Liver (tissue), 9 donors: Measurements from ENCODE around the gene GAN. TPM values are rescaled to one million over a fixed set of nuclear protein-coding genes. Genes with fewer than 3 reads are reported as not detected.

ENCODE experiments used
- DNase-seq: peaks from one replicate; pipeline ENCODE4 v3.0.0-alpha.2; 2017; ENCODE audit warnings: low spot score
- H3K27ac ChIP-seq, 2 donors: one replicate each; pipeline ENCODE4 v1.7.0; 2013; ENCODE audit warnings: inconsistent platforms in 2 of 2, low read length in 2 of 2, control low read depth in 1 of 2, low read depth in 1 of 2, mild to moderate bottlenecking in 1 of 2
- H3K27me3 ChIP-seq, 4 donors: one replicate each; pipeline versions ENCODE4 v1.6.1 to v1.7.0; 2013; ENCODE audit warnings: low read length in 3 of 4, inconsistent platforms in 1 of 4, mild to moderate bottlenecking in 1 of 4, moderate library complexity in 1 of 4; ENCODE audit not compliant: control insufficient read depth in 4 of 4, insufficient read depth in 4 of 4
- H3K36me3 ChIP-seq, 4 donors: one replicate each; pipeline versions ENCODE4 v1.6.1 to v1.7.0; 2013; ENCODE audit warnings: low read length in 3 of 4, mild to moderate bottlenecking in 3 of 4, low read depth in 1 of 4, moderate library complexity in 1 of 4; ENCODE audit not compliant: control insufficient read depth in 4 of 4, insufficient read depth in 3 of 4
- H3K4me1 ChIP-seq, 4 donors: one replicate each; pipeline versions ENCODE4 v1.6.1 to v1.7.0; 2013; ENCODE audit warnings: low read length in 3 of 4, mild to moderate bottlenecking in 3 of 4, moderate library complexity in 1 of 4; ENCODE audit not compliant: control insufficient read depth in 4 of 4, insufficient read depth in 4 of 4
- H3K4me3 ChIP-seq, 3 donors: one replicate each; pipeline versions ENCODE4 v1.6.1 to v1.7.0; 2013; ENCODE audit warnings: low read length in 3 of 3, control low read depth in 1 of 3, low read depth in 1 of 3, mild to moderate bottlenecking in 1 of 3
- H3K9ac ChIP-seq, 2 donors: one replicate each; pipeline ENCODE4 v1.7.0; 2013; ENCODE audit warnings: low read length in 2 of 2, mild to moderate bottlenecking in 2 of 2, moderate library complexity in 2 of 2, control low read depth in 1 of 2, low read depth in 1 of 2
- H3K9me3 ChIP-seq, 4 donors: one replicate each; pipeline versions ENCODE4 v1.6.1 to v1.7.0; 2013; ENCODE audit warnings: low read length in 3 of 4; ENCODE audit not compliant: control insufficient read depth in 4 of 4
- ATF3 ChIP-seq: IDR thresholded peaks from 2 replicates; pipeline ENCODE4 v1.6.1; 2016; ENCODE audit warnings: antibody characterized with exemption
- CTCF ChIP-seq: fragments of 150-350 bp; IDR thresholded peaks from 2 replicates; pipeline ENCODE4 v1.5.1; 2017; ENCODE audit warnings: improper control_type of control experiment, low read depth, low read length; ENCODE audit not compliant: missing input control
- EGR1 ChIP-seq, 2 donors: IDR thresholded peaks; 2 replicates each; pipeline ENCODE4 v1.6.1; 2016 to 2018; ENCODE audit warnings: antibody characterized with exemption in 2 of 2, low read depth in 2 of 2
- FOXA1 ChIP-seq: IDR thresholded peaks from 2 replicates; pipeline ENCODE4 v1.6.1; 2016; ENCODE audit warnings: antibody characterized with exemption
- FOXA2 ChIP-seq: IDR thresholded peaks from 2 replicates; pipeline ENCODE4 v1.6.1; 2016; ENCODE audit warnings: antibody characterized with exemption
- GABPA ChIP-seq, 2 donors: IDR thresholded peaks in 1 of 2; conservative IDR thresholded peaks in 1 of 2; 2 replicates each; pipeline ENCODE4 v1.6.1; 2016; ENCODE audit warnings: antibody characterized with exemption in 2 of 2, mild to moderate bottlenecking in 1 of 2, moderate library complexity in 1 of 2
- HNF4A ChIP-seq, 2 donors: conservative IDR thresholded peaks; 2 replicates each; pipeline ENCODE4 v1.6.1; 2016; ENCODE audit warnings: antibody characterized with exemption in 2 of 2, mild to moderate bottlenecking in 2 of 2
- HNF4G ChIP-seq: IDR thresholded peaks from 2 replicates; pipeline ENCODE4 v1.6.1; 2016; ENCODE audit warnings: antibody characterized with exemption
- JUND ChIP-seq, 2 donors: IDR thresholded peaks; 2 replicates each; pipeline ENCODE4 v1.6.1; 2016; ENCODE audit warnings: antibody characterized with exemption in 2 of 2
- MAX ChIP-seq: IDR thresholded peaks from 2 replicates; pipeline ENCODE4 v1.6.1; 2016; ENCODE audit warnings: antibody characterized with exemption
- NR2F2 ChIP-seq: IDR thresholded peaks from 2 replicates; pipeline ENCODE4 v1.6.1; 2016; ENCODE audit warnings: antibody characterized with exemption
- RAD21 ChIP-seq, 2 donors: IDR thresholded peaks; 2 replicates each; pipeline ENCODE4 v1.6.1; 2016; ENCODE audit warnings: antibody characterized with exemption in 2 of 2, mild to moderate bottlenecking in 2 of 2
- REST ChIP-seq: IDR thresholded peaks from 2 replicates; pipeline ENCODE4 v1.6.1; 2016; ENCODE audit warnings: antibody characterized with exemption, mild to moderate bottlenecking
- RXRA ChIP-seq, 2 donors: IDR thresholded peaks; 2 replicates each; pipeline ENCODE4 v1.6.1; 2017 to 2018; ENCODE audit warnings: antibody characterized with exemption in 2 of 2, mild to moderate bottlenecking in 1 of 2
- SP1 ChIP-seq: IDR thresholded peaks from 2 replicates; pipeline ENCODE4 v1.6.1; 2018; ENCODE audit warnings: antibody characterized with exemption, mild to moderate bottlenecking
- TAF1 ChIP-seq: conservative IDR thresholded peaks from 2 replicates; pipeline ENCODE4 v1.6.1; 2016; ENCODE audit warnings: antibody characterized with exemption, mild to moderate bottlenecking
- YY1 ChIP-seq: IDR thresholded peaks from 2 replicates; pipeline ENCODE4 v1.6.1; 2016; ENCODE audit warnings: antibody characterized with exemption, mild to moderate bottlenecking
- ZBTB33 ChIP-seq: IDR thresholded peaks from 2 replicates; pipeline ENCODE4 v1.6.1; 2016; ENCODE audit warnings: antibody characterized with exemption
- WGBS: extraction: QIAGEN DNeasy Blood & Tissue Kit; methylation state at CpG from one replicate; pipeline ENCODE4 v1.1.7; 2013; 5-methylcytosine and 5-hydroxymethylcytosine counted together
- polyA plus RNA-seq, 2 donors: library from polyadenylated mRNA; stranded (reverse) in 1 of 2; unstranded in 1 of 2; fragments of 200-250 nt in 1 of 2; fragments of >200 nt in 1 of 2; fragmentation: Nextera tagmentation in 1 of 2; extraction: Ambion mirVana in 1 of 2; gene quantifications; one replicate each; pipeline versions ENCODE4 v1.2.1 to v1.2.3, GENCODE V29; 2013 to 2015
- total RNA-seq, 2 donors: library from RNA; depleted of rRNA; stranded (reverse); fragments of >200 nt; gene quantifications; one replicate each; pipeline ENCODE4 v1.2.3, GENCODE V29; 2014
- donor health status: healthy.
- donor health status: healthy.
- donor health status: healthy.
- donor health status: healthy.
- donor health status: healthy.

GAN gene
- total and polyA plus RNA-seq, 4 donors, result 0.33 to 5.5 (median 1.5) TPM

GRCh38 chr16:81329947-81330346 lies 15.2 kb downstream of the GAN start:
- 95% methylated on average over 5 of the region's 5 CpGs for WGBS
- Histone ChIP-seq H3K36me3 (no peaks in the 10 kb centered on the region), H3K9ac (no peak overlapping the region), H3K9me3 (no peaks in the 10 kb centered on the region), H3K4me1 (no peaks in the 10 kb centered on the region), H3K4me3 (no peak overlapping the region), H3K27me3 (no peaks in the 10 kb centered on the region), H3K27ac (no peak overlapping the region)
- DNase-seq, result no peak
- TF ChIP-seq ZBTB33 (no peak), FOXA2 (no peak), ATF3 (no peak), TAF1 (no peak), REST (no peak), CTCF (no peak), EGR1 (IDR thresholded peaks at IDR 0.05; ENCODE audit: low read depth in 2 of 2) (no peak), FOXA1 (no peak), RXRA (IDR thresholded peaks at IDR 0.05) (no peak), RAD21 (IDR thresholded peaks at IDR 0.05) (no peak), HNF4G (no peak), JUND (IDR thresholded peaks at IDR 0.05) (no peak), MAX (no peak), SP1 (no peak), GABPA (IDR thresholded peaks at IDR 0.05 in 1 of 2, conservative IDR thresholded peaks at IDR 0.05 in 1 of 2) (no peak), NR2F2 (no peak), YY1 (no peak), HNF4A (conservative IDR thresholded peaks at IDR 0.05) (no peak)

- no peak overlapping the region for H3K27ac ChIP-seq
- WGBS, result 99% methylated on average over 3 of the region's 3 CpGs
- H3K9ac ChIP-seq, result no peak overlapping the region
- no peaks in the 10 kb centered on the region for H3K9me3 ChIP-seq
- H3K36me3 ChIP-seq, result no peaks in the 10 kb centered on the region
- H3K4me1 ChIP-seq, result no peaks in the 10 kb centered on the region
- TF ChIP-seq TAF1, result no peak
- TF ChIP-seq GABPA (IDR thresholded peaks at IDR 0.05 in 1 of 2, conservative IDR thresholded peaks at IDR 0.05 in 1 of 2), result no peak
- no peak for TF ChIP-seq REST
- TF ChIP-seq JUND (IDR thresholded peaks at IDR 0.05), result no peak
- TF ChIP-seq FOXA2, result no peak
- no peak for TF ChIP-seq HNF4G
- no peak for TF ChIP-seq YY1
- no peaks in the 10 kb centered on the region for H3K27me3 ChIP-seq
- no peak for DNase-seq
- H3K4me3 ChIP-seq, result no peak overlapping the region
Measured at GRCh38 chr16:81333356-81333755, 18.6 kb downstream of the GAN start.
